IPS DF 4.7 (cell line): ENCODE data around the gene MPEG1.

Experiments
- DNase-seq: peaks from one replicate; pipeline ENCODE4 v3.0.0-alpha.2; 2013; ENCODE audit warnings: low spot score; ENCODE audit errors: extremely low read depth

Gene MPEG1

GRCh38 chr11:59171508-59172322 is 41.0 kb downstream of the MPEG1 start, which contains the start of gene DTX4:
DTX4 (plus strand) TSS chr11:59172132; CDS start chr11:59172596, 464 bp downstream.
- no peak for DNase-seq

- no peak for DNase-seq
Measured at GRCh38 chr11:59164028-59164427, 48.7 kb downstream of the MPEG1 start.
